Fibroblast of lung (primary cell): Measurements from ENCODE around the gene ZNF771.

Source experiments
- EZH2 ChIP-seq: IDR thresholded peaks from 2 replicates; pipeline ENCODE4 v1.5.1; 2012; ENCODE audit warnings: low read length, control low read depth, mild to moderate bottlenecking; ENCODE audit errors: missing control alignments
- TF ChIP-seq, protein P1 (sequence below), 2 donors: IDR thresholded peaks in 1 of 2; conservative IDR thresholded peaks in 1 of 2; 1 replicate in 1 of 2; 2 replicates in 1 of 2; pipeline ENCODE4 v1.5.1; 2011 to 2012; ENCODE audit warnings: low read length in 2 of 2, control low read depth in 1 of 2, inconsistent platforms in 1 of 2, low read depth in 1 of 2, mild to moderate bottlenecking in 1 of 2

GRCh38 chr16:30379158-30379783 lies 28.1 kb upstream of the ZNF771 start:
- TF ChIP-seq, protein P1, sequence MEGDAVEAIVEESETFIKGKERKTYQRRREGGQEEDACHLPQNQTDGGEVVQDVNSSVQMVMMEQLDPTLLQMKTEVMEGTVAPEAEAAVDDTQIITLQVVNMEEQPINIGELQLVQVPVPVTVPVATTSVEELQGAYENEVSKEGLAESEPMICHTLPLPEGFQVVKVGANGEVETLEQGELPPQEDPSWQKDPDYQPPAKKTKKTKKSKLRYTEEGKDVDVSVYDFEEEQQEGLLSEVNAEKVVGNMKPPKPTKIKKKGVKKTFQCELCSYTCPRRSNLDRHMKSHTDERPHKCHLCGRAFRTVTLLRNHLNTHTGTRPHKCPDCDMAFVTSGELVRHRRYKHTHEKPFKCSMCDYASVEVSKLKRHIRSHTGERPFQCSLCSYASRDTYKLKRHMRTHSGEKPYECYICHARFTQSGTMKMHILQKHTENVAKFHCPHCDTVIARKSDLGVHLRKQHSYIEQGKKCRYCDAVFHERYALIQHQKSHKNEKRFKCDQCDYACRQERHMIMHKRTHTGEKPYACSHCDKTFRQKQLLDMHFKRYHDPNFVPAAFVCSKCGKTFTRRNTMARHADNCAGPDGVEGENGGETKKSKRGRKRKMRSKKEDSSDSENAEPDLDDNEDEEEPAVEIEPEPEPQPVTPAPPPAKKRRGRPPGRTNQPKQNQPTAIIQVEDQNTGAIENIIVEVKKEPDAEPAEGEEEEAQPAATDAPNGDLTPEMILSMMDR (conservative IDR thresholded peaks at IDR 0.05 in 1 of 2, IDR thresholded peaks at IDR 0.05 in 1 of 2; ENCODE audit: low read depth in 1 of 2, low read length in 2 of 2): no peak
- no peak for TF ChIP-seq EZH2
